Cortex of kidney (tissue), 1 donor: ENCODE results near the gene DENND6A.
"Not testable (repeated sequence)": the region's sequence is repeated elsewhere in the genome, so short reads cannot be mapped to it uniquely, and the experiment has no call there.

Experiments used
- DNase-seq: peaks from one replicate; lab custom pipeline; 2025; lab: John Stamatoyannopoulos, UW

Gene DENND6A

GRCh38 chr3:57692396-57693147, at the start of gene DENND6A:
Gene DENND6A (minus strand): TSS chr3:57693077. CDS start chr3:57693018, 59 bp downstream.
- DNase-seq: peak; percentile 42

- DNase-seq: no peak
Measured at GRCh38 chr3:57740027-57740426, 47.1 kb upstream of the DENND6A start.

GRCh38 chr3:57738391-57738790, 45.5 kb upstream of the DENND6A start:
- DNase-seq: no peak

- DNase-seq: no peak
Measured at GRCh38 chr3:57737840-57738239, 45.0 kb upstream of the DENND6A start.

- no peak for DNase-seq
Measured at GRCh38 chr3:57735405-57735804, 42.5 kb upstream of the DENND6A start.

GRCh38 chr3:57733790-57734189, 40.9 kb upstream of the DENND6A start:
- DNase-seq: no peak

- no peak for DNase-seq
Measured at GRCh38 chr3:57731311-57731710, 38.4 kb upstream of the DENND6A start.

- no peak for DNase-seq
Measured at GRCh38 chr3:57730682-57731081, 37.8 kb upstream of the DENND6A start.

- DNase-seq: no peak
Measured at GRCh38 chr3:57729334-57730045, 36.6 kb upstream of the DENND6A start.

- DNase-seq: no peak
Measured at GRCh38 chr3:57727106-57727505, 34.2 kb upstream of the DENND6A start.

GRCh38 chr3:57726397-57726796, 33.5 kb upstream of the DENND6A start:
- DNase-seq: no peak

- DNase-seq: no peak
Measured at GRCh38 chr3:57718118-57718517, 25.2 kb upstream of the DENND6A start.

GRCh38 chr3:57717205-57717868, 24.5 kb upstream of the DENND6A start:
- no peak for DNase-seq

GRCh38 chr3:57715686-57716085, 22.8 kb upstream of the DENND6A start:
- DNase-seq: no peak

- DNase-seq: no peak
Measured at GRCh38 chr3:57709559-57709958, 16.7 kb upstream of the DENND6A start.

- DNase-seq: no peak
Measured at GRCh38 chr3:57709031-57709430, 16.2 kb upstream of the DENND6A start.

- DNase-seq: no peak
Measured at GRCh38 chr3:57706462-57706861, 13.6 kb upstream of the DENND6A start.

GRCh38 chr3:57705351-57705750, 12.5 kb upstream of the DENND6A start:
- DNase-seq: not testable (repeated sequence)

GRCh38 chr3:57701781-57702180, 8.9 kb upstream of the DENND6A start:
- DNase-seq: no peak

GRCh38 chr3:57700737-57701136, 7.9 kb upstream of the DENND6A start:
- DNase-seq: no peak

- no peak for DNase-seq
Measured at GRCh38 chr3:57699591-57699990, 6.7 kb upstream of the DENND6A start.

GRCh38 chr3:57696801-57697321, 4.0 kb upstream of the DENND6A start:
- no peak for DNase-seq

- DNase-seq: no peak
Measured at GRCh38 chr3:57694146-57694545, 1.3 kb upstream of the DENND6A start.
